ENCODE results near the gene ITPKC.
"Not testable (repeated sequence)": the region's sequence is repeated elsewhere in the genome, so short reads cannot be mapped to it uniquely, and the experiment has no call there.

Gene ITPKC

GRCh38 chr19:40763963-40764362 lies 47.1 kb downstream of the ITPKC start:
- DNase-seq (ENCODE audit: low spot score): no peak

GRCh38 chr19:40766385-40766784 lies 49.5 kb downstream of the ITPKC start:
- DNase-seq (ENCODE audit: low spot score): not testable (repeated sequence)

GRCh38 chr19:40768869-40769268 lies 52.0 kb downstream of the ITPKC start:
- DNase-seq (ENCODE audit: low spot score): no peak

GRCh38 chr19:40771101-40771862 lies 54.4 kb downstream of the ITPKC start:
- DNase-seq (ENCODE audit: low spot score): peak; percentile 26

- DNase-seq (ENCODE audit: low spot score): no peak
Measured at GRCh38 chr19:40774916-40775631, 58.2 kb downstream of the ITPKC start, which contains the start of gene MIA. MIA (plus strand) TSS chr19:40775521; CDS start chr19:40775543, 22 bp downstream.

- DNase-seq (ENCODE audit: low spot score): no peak
Measured at GRCh38 chr19:40775632-40776022, 58.7 kb downstream of the ITPKC start.

- DNase-seq (ENCODE audit: low spot score): no peak
Measured at GRCh38 chr19:40776364-40776763, 59.5 kb downstream of the ITPKC start.

- DNase-seq (ENCODE audit: low spot score): peak; percentile 94
Measured at GRCh38 chr19:40776932-40777644, 60.2 kb downstream of the ITPKC start.

- no peak for DNase-seq (ENCODE audit: low spot score)
Measured at GRCh38 chr19:40777645-40777936, 60.7 kb downstream of the ITPKC start.

GRCh38 chr19:40777937-40778705 lies 61.2 kb downstream of the ITPKC start, which contains the start of gene RAB4B:
RAB4B (plus strand) TSS chr19:40778247; CDS start chr19:40778376, 129 bp downstream.
- peak; percentile 99 for DNase-seq (ENCODE audit: low spot score)

- DNase-seq (ENCODE audit: low spot score): no peak
Measured at GRCh38 chr19:40778706-40779284, 61.9 kb downstream of the ITPKC start.

- DNase-seq (ENCODE audit: low spot score): no peak
Measured at GRCh38 chr19:40780582-40780981, 63.7 kb downstream of the ITPKC start.

GRCh38 chr19:40781140-40781539 lies 64.2 kb downstream of the ITPKC start:
- no peak for DNase-seq (ENCODE audit: low spot score)

- DNase-seq (ENCODE audit: low spot score): no peak
Measured at GRCh38 chr19:40783711-40784110, 66.8 kb downstream of the ITPKC start.

- not testable (repeated sequence) for DNase-seq (ENCODE audit: low spot score)
Measured at GRCh38 chr19:40784146-40784545, 67.2 kb downstream of the ITPKC start.

GRCh38 chr19:40785526-40785925 lies 68.6 kb downstream of the ITPKC start:
- no peak for DNase-seq (ENCODE audit: low spot score)

GRCh38 chr19:40786060-40787037 lies 69.4 kb downstream of the ITPKC start:
- no peak for DNase-seq (ENCODE audit: low spot score)
